Nephron progenitor cell (in vitro differentiated cells): ENCODE data around the gene DZIP1.

Experiments
- DNase-seq: peaks from one replicate; pipeline ENCODE4 v3.0.0; 2021
- H3K27ac Mint-ChIP-seq: 2 replicates; pipeline ENCODE4 v1.8.0; 2021; ENCODE audit warnings: mild to moderate bottlenecking, moderate library complexity, mixed read lengths
- H3K27me3 Mint-ChIP-seq: 2 replicates; pipeline ENCODE4 v1.8.0; 2021; ENCODE audit warnings: mild to moderate bottlenecking, low read depth, mixed read lengths; ENCODE audit not compliant: poor library complexity
- H3K36me3 Mint-ChIP-seq: 2 replicates; pipeline ENCODE4 v1.8.0; 2021; ENCODE audit warnings: low read depth, mixed read lengths
- H3K4me1 Mint-ChIP-seq: 2 replicates; pipeline ENCODE4 v1.8.0; 2021; ENCODE audit warnings: mixed read lengths
- H3K4me3 Mint-ChIP-seq: 2 replicates; pipeline ENCODE4 v1.8.0; 2021; ENCODE audit warnings: mild to moderate bottlenecking, moderate library complexity, mixed read lengths
- H3K9me3 Mint-ChIP-seq: 2 replicates; pipeline ENCODE4 v1.8.0; 2021; ENCODE audit warnings: mild to moderate bottlenecking, moderate library complexity, mixed read lengths
- TF ChIP-seq, protein P1 (sequence below): fragments of 200-600 bp; sonication (generic); IDR thresholded peaks from 2 replicates; pipeline ENCODE4 v1.5.0; 2021; ENCODE audit warnings: antibody characterized with exemption

DZIP1 gene

DNA sequence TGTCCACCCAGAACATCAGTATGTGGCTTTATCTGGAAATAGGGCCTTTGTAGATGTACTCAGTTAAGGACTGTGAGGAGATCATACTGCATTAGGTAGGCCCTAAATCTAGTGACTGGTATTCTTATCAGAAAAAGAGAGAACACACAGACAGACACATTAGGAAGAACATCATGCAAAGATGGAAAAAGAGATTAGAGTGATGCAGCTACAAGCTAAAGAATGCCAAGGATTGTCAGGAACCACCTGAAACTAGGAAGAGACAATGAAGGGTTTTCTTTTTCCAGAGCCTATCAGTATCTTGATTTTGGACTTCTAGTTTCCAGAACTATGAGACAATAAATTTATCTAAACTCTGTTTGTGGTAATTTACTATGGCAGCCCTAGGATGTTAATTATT is 15.0 kb upstream of the DZIP1 start:
- DNase-seq = no peak
- TF ChIP-seq, protein P1, sequence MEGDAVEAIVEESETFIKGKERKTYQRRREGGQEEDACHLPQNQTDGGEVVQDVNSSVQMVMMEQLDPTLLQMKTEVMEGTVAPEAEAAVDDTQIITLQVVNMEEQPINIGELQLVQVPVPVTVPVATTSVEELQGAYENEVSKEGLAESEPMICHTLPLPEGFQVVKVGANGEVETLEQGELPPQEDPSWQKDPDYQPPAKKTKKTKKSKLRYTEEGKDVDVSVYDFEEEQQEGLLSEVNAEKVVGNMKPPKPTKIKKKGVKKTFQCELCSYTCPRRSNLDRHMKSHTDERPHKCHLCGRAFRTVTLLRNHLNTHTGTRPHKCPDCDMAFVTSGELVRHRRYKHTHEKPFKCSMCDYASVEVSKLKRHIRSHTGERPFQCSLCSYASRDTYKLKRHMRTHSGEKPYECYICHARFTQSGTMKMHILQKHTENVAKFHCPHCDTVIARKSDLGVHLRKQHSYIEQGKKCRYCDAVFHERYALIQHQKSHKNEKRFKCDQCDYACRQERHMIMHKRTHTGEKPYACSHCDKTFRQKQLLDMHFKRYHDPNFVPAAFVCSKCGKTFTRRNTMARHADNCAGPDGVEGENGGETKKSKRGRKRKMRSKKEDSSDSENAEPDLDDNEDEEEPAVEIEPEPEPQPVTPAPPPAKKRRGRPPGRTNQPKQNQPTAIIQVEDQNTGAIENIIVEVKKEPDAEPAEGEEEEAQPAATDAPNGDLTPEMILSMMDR = no peak
- Mint-ChIP-seq H3K4me1 (no peaks in the 10 kb centered on the region), H3K27me3 (peaks cover 13% of the 10 kb centered on the region), H3K9me3 (peaks cover 28% of the 10 kb centered on the region), H3K27ac (no peak overlapping the region), H3K36me3 (peaks cover 5% of the 10 kb centered on the region), H3K4me3 (no peak overlapping the region)

GRCh38 chr13:95656386-95657015 is 12.0 kb upstream of the DZIP1 start:
- peaks cover 5% of the 10 kb centered on the region for H3K4me1 Mint-ChIP-seq
- DNase-seq = no peak
- H3K9me3 Mint-ChIP-seq = peaks cover 9% of the 10 kb centered on the region
- H3K27ac Mint-ChIP-seq = no peak overlapping the region
- peaks cover 5% of the 10 kb centered on the region for H3K27me3 Mint-ChIP-seq
- no peaks in the 10 kb centered on the region for H3K36me3 Mint-ChIP-seq
- H3K4me3 Mint-ChIP-seq = no peak overlapping the region
- TF ChIP-seq, protein P1 = no peak

- H3K27ac Mint-ChIP-seq = no peak overlapping the region
- TF ChIP-seq, protein P1 = no peak
- peaks cover 5% of the 10 kb centered on the region for H3K4me1 Mint-ChIP-seq
- H3K36me3 Mint-ChIP-seq = no peaks in the 10 kb centered on the region
- no peak for DNase-seq
- no peaks in the 10 kb centered on the region for H3K27me3 Mint-ChIP-seq
- H3K9me3 Mint-ChIP-seq = peaks cover 7% of the 10 kb centered on the region
- no peak overlapping the region for H3K4me3 Mint-ChIP-seq
Observed at GRCh38 chr13:95652821-95653220, 8.3 kb upstream of the DZIP1 start.

- H3K9me3 Mint-ChIP-seq = peaks cover 7% of the 10 kb centered on the region
- peaks cover 5% of the 10 kb centered on the region for H3K4me1 Mint-ChIP-seq
- H3K27ac Mint-ChIP-seq = no peak overlapping the region
- no peak overlapping the region for H3K4me3 Mint-ChIP-seq
- no peaks in the 10 kb centered on the region for H3K36me3 Mint-ChIP-seq
- no peak for DNase-seq
- TF ChIP-seq, protein P1 = no peak
- no peaks in the 10 kb centered on the region for H3K27me3 Mint-ChIP-seq
Observed at GRCh38 chr13:95652244-95652764, 7.8 kb upstream of the DZIP1 start.

DNA sequence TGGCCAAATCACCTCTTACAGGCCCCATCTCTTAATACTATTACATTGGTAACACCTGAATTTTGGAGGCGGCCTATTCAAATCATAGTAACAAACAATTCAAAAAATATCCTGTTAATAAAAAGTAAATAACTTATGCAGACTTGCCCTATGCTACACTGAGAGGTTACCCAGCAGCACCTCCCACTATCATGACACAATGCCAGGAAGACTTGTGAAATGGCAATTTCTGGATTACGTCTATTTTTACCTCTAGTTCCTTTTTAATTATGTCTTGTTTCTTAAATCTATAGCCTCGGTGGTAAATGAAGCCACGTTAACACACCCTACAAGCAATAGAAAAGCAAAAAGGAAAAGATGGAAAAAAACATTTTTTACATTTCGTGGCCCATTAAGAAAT is 6.2 kb upstream of the DZIP1 start:
- DNase-seq = no peak
- H3K27ac Mint-ChIP-seq = no peak overlapping the region
- peaks cover 4% of the 10 kb centered on the region for H3K9me3 Mint-ChIP-seq
- H3K36me3 Mint-ChIP-seq = no peaks in the 10 kb centered on the region
- H3K27me3 Mint-ChIP-seq = no peaks in the 10 kb centered on the region
- H3K4me1 Mint-ChIP-seq = peaks cover 5% of the 10 kb centered on the region
- H3K4me3 Mint-ChIP-seq = no peak overlapping the region
- TF ChIP-seq, protein P1 = no peak

DNA sequence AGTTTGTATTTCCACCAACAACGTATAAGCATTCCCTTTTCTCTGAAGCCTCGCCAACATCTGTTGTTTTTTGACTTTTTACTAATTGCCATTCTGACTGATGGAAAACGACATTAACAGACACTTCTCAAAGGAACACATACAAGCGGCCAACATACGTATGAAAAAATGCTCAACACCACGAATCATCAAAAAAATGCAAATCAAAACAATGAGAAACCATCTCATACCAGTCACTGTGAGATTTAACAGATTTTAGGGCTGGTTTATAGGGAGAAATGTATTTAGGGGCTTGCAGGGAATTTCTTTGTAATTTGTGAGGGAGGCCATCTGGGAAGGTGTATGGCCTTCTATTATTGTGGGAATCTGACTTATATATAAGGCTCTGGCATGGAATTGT is 2.8 kb upstream of the DZIP1 start:
- Mint-ChIP-seq H3K27me3 (no peaks in the 10 kb centered on the region), H3K4me1 (peaks cover 16% of the 10 kb centered on the region), H3K9me3 (peaks cover 7% of the 10 kb centered on the region), H3K36me3 (no peaks in the 10 kb centered on the region), H3K27ac (no peak overlapping the region), H3K4me3 (no peak overlapping the region)
- DNase-seq = no peak
- TF ChIP-seq, protein P1 = no peak
